Mucosa of stomach (tissue), 1 donor: Measurements from ENCODE around the gene LCE1F.

ENCODE experiments used
- H3K27me3 ChIP-seq: one replicate; pipeline ENCODE4 v1.7.0; 2013; ENCODE audit warnings: mild to moderate bottlenecking, low read length; ENCODE audit not compliant: control insufficient read depth, insufficient read depth
- H3K36me3 ChIP-seq: one replicate; pipeline ENCODE4 v1.7.0; 2013; ENCODE audit warnings: low read length; ENCODE audit not compliant: control insufficient read depth, insufficient read depth
- H3K4me1 ChIP-seq: one replicate; pipeline ENCODE4 v1.7.0; 2013; ENCODE audit warnings: mild to moderate bottlenecking, low read length; ENCODE audit not compliant: control insufficient read depth, insufficient read depth
- H3K4me3 ChIP-seq: one replicate; pipeline ENCODE4 v1.7.0; 2013; ENCODE audit warnings: low read length
- H3K9ac ChIP-seq: one replicate; pipeline ENCODE4 v1.7.0; 2013; ENCODE audit warnings: mild to moderate bottlenecking, low read length, moderate library complexity
- H3K9me3 ChIP-seq: one replicate; pipeline ENCODE4 v1.7.0; 2013; ENCODE audit warnings: mild to moderate bottlenecking, low read length, moderate library complexity; ENCODE audit not compliant: control insufficient read depth
- donor health status: Pancreatic carcinoma.

LCE1F gene, protein sequence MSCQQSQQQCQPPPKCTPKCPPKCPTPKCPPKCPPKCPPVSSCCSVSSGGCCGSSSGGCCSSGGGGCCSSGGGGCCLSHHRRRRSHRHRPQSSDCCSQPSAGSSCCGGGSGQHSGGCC

DNA sequence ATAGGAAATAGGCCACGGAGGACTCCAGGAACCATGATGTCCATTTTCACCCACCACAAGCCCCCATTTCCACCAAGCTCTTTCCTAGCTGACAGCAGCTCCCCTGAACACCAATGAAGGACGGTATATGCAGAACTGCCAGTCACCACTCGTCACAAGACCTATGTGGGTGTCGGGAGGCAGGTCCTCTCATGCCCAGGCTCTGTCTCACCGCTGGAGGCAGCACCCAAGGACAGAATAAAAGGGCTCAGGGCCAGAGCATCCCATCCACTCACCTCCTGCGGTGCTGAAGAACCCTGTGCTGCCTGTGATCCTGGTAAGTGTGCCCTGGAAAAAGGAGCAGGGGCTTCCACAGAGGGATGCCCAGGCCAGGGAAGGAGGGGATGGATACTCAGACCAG, at the start of gene LCE1F:
Gene LCE1F (plus strand): TSS at position 266 of the 400 bp plus-strand sequence. CDS start 1,232 bp downstream, outside the sequence.
- Histone ChIP-seq H3K9ac (no peak within 1 kb of the TSS), H3K27me3 (no peaks in the 10 kb centered on the region), H3K4me1 (no peaks in the 10 kb centered on the region), H3K36me3 (no peaks in the 10 kb centered on the region), H3K9me3 (no peaks in the 10 kb centered on the region), H3K4me3 (no peak within 1 kb of the TSS)

DNA sequence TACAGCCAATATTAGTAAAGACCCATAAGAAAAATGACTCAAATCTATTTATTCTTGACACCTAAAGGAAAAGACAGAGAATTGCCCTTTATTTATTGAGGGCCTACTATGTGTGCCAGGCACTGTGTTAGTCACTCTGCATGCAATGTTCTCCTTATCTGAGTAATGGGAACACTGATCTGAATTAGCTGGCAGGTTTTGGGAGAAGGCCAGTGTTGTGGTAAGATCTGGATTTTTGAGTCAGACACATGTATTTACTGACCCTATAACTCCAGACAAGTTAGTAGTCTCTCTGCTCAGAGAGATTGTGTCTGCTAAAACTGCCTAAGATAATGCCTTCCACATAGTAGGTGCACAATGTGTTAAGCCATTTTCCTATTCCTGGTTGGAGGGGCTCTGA, 49.7 kb upstream of the LCE1F start:
- Histone ChIP-seq H3K27me3 (peaks cover 6% of the 10 kb centered on the region), H3K4me3 (no peak overlapping the region), H3K9ac (no peak overlapping the region), H3K36me3 (no peaks in the 10 kb centered on the region), H3K9me3 (no peaks in the 10 kb centered on the region), H3K4me1 (no peaks in the 10 kb centered on the region)

DNA sequence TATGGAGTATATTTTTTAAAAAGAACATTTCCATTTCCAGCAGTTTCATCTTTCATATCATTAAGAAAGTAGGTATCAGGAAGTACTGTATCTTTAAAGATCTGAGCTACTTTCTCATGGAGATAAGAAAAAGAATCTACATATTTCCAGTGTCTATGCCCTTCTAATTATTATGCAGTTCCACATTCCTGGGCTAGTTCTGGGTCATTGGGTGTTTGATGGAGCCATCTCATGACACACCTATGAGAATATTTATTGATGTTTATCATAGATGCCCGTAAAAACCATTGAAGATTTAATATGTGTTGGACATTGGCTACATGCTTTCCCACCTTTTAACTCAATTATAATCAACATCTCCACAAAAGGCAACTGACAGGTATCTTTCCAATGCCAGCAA, 46.0 kb upstream of the LCE1F start:
- Histone ChIP-seq H3K9ac (no peak overlapping the region), H3K27me3 (peaks cover 6% of the 10 kb centered on the region), H3K9me3 (no peaks in the 10 kb centered on the region), H3K36me3 (no peaks in the 10 kb centered on the region), H3K4me1 (no peaks in the 10 kb centered on the region), H3K4me3 (no peak overlapping the region)

DNA sequence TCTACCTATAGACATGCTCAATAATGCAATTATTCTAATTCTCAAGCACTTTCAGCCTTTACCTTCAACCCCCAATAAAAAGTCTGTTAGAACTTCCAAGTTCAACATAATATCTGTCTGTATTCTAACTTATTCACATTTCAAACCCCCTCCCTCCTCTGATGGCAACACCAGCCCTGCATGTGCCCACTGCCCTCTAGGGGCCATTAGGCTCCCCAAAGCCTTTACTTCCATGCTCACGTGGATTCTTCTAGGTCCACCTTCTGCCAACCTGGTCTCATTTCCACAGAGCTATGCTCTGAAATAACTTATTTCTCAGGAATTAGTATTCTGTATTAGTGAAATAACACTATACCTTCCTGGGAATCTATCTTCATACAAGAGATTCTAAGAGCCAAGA, 39.3 kb upstream of the LCE1F start:
- Histone ChIP-seq H3K9me3 (no peaks in the 10 kb centered on the region), H3K4me1 (no peaks in the 10 kb centered on the region), H3K36me3 (no peaks in the 10 kb centered on the region), H3K9ac (no peak overlapping the region), H3K27me3 (no peaks in the 10 kb centered on the region), H3K4me3 (no peak overlapping the region)

DNA sequence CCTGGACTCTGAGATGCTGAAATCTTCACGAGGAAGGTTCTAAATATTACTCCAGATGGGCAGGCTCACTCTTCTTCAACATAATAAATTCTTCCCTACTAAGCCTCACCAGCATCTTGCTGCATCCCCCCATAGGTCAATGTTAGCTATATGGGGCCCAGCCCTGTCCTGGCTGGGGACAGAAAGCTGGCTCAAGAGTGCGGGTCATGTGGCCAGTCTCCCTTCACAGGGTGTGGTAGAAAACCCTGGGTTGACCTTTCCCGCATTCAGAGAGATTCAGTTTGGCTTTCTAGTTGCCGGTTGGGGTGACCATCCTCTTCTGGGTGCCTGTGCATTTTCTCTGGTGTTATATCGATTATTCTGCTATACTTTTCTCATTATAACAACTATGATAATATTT, 36.9 kb upstream of the LCE1F start:
- Histone ChIP-seq H3K9ac (no peak overlapping the region), H3K36me3 (no peaks in the 10 kb centered on the region), H3K4me1 (no peaks in the 10 kb centered on the region), H3K9me3 (no peaks in the 10 kb centered on the region), H3K27me3 (no peaks in the 10 kb centered on the region), H3K4me3 (no peak overlapping the region)

DNA sequence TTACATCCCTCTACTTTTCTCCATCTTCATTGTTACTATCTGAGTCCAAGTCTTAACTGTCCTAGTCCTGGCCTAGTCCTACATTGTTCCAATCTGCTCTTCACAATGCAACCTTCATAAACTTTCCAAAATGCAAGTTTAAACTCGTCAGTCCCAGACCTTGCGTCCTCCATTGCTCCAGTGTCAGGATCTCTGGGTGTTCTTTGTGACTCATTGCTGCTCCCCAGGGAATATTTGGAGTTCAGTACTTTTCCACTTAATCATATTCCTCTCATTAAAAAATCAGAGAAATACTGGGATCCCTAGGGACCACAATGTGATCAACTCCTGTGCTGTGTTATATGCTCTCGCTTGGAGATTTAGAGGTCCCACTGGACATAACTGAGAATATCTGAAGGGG, 35.1 kb upstream of the LCE1F start:
- H3K27me3 ChIP-seq, result no peaks in the 10 kb centered on the region
- no peak overlapping the region for H3K9ac ChIP-seq
- H3K4me1 ChIP-seq, result no peaks in the 10 kb centered on the region
- H3K36me3 ChIP-seq, result no peaks in the 10 kb centered on the region
- H3K4me3 ChIP-seq, result no peak overlapping the region
- H3K9me3 ChIP-seq, result no peaks in the 10 kb centered on the region

DNA sequence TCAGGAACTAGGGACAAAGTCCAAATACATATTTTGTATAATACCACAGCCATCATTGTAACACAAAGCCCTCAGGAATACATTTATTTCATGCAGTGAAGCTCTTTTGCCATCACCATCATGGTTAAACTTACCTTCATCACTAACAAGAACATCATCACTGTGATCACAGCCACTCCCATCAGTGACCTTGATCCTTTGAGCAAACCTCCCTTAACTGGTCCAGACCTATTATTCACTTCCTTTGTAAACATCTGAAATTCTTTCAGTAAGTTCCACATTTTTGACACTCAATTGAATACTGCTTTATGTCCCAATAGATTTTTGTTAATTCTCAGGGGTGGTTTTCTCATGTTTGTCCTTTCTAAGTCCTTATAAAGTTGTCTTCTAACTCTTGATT, 33.3 kb upstream of the LCE1F start:
- Histone ChIP-seq H3K4me1 (no peaks in the 10 kb centered on the region), H3K9ac (no peak overlapping the region), H3K36me3 (no peaks in the 10 kb centered on the region), H3K4me3 (no peak overlapping the region), H3K27me3 (no peaks in the 10 kb centered on the region), H3K9me3 (no peaks in the 10 kb centered on the region)

DNA sequence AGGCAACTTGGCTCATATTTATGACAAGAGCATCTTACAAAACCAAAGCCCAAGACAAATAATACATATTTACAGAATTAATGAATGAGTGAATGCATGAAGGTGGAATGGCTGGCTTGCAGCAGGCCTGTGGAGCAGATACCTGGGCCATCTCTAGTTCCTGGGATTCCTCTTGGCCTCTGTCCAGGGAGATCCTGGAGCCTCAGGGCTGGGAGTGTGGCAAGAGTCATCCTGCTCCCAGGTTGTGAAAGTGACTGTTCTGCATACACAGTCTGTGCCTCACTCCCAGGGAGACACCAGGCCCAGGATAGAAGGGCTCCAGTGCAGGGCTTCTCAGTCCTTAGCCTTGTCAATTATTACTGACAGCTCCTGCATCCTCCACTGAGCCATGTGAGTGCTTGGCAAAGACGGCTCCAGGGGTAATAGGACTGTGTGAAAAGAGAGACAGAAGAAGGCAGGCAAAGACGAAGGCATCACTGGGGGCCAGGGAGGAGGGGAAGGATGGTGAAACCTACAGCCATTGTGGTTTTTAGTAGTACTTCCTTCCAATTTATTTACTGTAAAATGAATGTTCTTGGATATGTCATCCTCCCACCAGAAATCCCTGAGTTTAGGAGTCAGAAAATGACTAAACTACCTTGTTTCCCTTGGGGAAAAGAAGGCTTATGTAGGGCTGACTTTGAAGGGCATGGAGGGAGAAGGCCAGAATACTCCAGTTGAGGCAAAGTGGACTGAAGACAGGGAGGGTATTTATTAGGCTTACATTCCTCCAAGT, 31.4 kb upstream of the LCE1F start:
- no peaks in the 10 kb centered on the region for H3K36me3 ChIP-seq
- H3K9me3 ChIP-seq, result no peaks in the 10 kb centered on the region
- no peaks in the 10 kb centered on the region for H3K27me3 ChIP-seq
- no peaks in the 10 kb centered on the region for H3K4me1 ChIP-seq
- no peak overlapping the region for H3K9ac ChIP-seq
- H3K4me3 ChIP-seq, result no peak overlapping the region

DNA sequence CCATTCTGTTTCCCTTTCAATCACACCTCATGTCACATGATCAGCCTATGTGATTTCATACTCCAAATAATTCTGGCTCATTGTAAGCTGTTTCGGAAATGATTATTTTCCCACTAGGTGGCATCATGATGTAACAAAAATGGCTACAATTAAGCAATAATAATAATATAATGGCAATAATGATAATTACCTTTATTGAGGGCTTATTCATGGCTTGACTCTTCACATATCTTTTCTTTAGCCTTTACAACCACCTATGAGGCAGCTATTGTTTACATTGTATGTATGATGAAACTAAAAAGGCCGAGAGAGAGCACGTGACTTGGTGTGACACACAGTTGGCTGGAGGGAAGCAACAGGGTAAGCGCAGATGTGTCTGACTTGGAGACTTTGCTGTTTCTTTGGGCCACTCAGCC, 29.6 kb upstream of the LCE1F start:
- H3K4me1 ChIP-seq, result no peaks in the 10 kb centered on the region
- no peak overlapping the region for H3K4me3 ChIP-seq
- no peak overlapping the region for H3K9ac ChIP-seq
- no peaks in the 10 kb centered on the region for H3K36me3 ChIP-seq
- H3K27me3 ChIP-seq, result no peaks in the 10 kb centered on the region
- H3K9me3 ChIP-seq, result no peaks in the 10 kb centered on the region

DNA sequence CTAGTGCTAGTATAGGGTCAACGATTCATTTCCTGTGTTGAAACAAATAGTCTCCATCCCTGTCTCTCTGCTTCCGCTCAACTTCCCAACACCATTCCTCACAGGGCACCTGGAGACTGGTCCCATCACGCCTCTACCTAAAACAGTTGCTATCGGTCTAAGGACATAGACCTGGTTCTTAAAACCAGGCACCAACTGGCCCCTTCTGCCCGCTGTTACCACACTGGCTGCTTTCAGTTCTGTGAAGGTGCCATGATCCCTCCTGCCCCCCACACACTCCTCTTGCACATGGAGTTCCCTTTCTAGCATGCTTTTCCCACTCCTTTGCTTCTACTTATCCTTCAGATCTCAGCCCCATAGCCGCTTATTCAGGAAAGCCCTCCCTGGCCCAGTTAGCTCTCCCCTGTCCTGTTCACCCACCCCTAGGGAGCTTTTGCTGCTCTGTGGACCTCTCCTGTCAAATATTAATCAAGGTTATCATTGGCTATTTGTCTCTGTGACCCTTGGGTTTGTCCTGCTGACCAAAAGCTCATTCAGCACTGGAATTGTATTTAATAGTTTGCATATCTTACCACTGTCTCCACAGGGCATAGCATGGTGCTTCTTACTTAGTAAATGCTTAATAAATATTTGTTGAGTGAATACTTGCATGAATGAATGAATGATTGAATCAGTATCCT, 29.0 kb upstream of the LCE1F start:
- no peaks in the 10 kb centered on the region for H3K27me3 ChIP-seq
- no peak overlapping the region for H3K9ac ChIP-seq
- no peaks in the 10 kb centered on the region for H3K4me1 ChIP-seq
- H3K36me3 ChIP-seq, result no peaks in the 10 kb centered on the region
- H3K9me3 ChIP-seq, result no peaks in the 10 kb centered on the region
- H3K4me3 ChIP-seq, result no peak overlapping the region

DNA sequence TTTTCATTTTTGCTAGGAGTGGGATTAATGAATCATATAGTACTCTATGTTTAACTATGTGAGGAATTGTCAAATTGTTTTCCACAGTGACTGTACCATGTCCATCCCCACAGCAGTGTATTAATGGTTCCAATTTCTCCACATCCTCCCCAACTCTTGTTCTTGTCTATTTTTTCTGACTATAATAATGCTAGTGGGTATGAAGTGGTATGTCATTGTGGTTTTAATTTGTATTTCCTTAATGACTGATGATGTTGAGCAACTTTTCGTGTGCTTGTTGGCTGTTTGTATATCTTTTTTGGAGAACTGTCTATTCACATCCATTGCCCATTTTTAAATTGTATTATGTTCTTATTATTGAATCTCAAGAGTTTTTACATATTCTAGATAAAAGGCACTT, 27.1 kb upstream of the LCE1F start:
- Histone ChIP-seq H3K4me1 (no peaks in the 10 kb centered on the region), H3K36me3 (no peaks in the 10 kb centered on the region), H3K4me3 (no peak overlapping the region), H3K9me3 (no peaks in the 10 kb centered on the region), H3K27me3 (no peaks in the 10 kb centered on the region), H3K9ac (no peak overlapping the region)

DNA sequence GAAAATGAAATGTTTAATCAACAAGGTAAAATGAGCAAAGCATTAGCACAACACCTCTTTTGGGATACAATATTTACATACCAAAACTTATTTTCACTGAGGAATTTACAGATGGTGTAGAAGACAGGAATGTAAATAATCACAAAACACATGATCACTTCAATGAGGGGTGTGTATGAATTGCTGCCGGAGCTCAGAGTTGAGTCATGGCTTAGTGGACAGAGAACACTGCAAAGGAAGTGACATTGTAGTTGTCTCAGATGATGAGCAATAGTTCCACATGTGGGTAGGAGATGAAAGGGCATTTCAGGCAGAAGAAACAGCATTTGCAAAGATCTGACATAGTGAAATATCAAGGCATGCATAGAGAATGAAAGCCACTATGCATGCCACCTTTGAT, 22.7 kb upstream of the LCE1F start:
- H3K9me3 ChIP-seq, result no peaks in the 10 kb centered on the region
- no peak overlapping the region for H3K9ac ChIP-seq
- no peaks in the 10 kb centered on the region for H3K27me3 ChIP-seq
- H3K4me1 ChIP-seq, result no peaks in the 10 kb centered on the region
- no peaks in the 10 kb centered on the region for H3K36me3 ChIP-seq
- H3K4me3 ChIP-seq, result no peak overlapping the region
